Activated effector memory CD4-positive, alpha-beta T cell treated with anti-CD3 and anti-CD28 coated beads, Interleukin-2, amount 50 U/mL, for 16 hours (primary cell): Measurements from ENCODE around the gene IGF2BP2.

Experiments
- DNase-seq: peaks from one replicate; pipeline ENCODE4 v3.0.0-alpha.2; 2020

The IGF2BP2 gene

DNA sequence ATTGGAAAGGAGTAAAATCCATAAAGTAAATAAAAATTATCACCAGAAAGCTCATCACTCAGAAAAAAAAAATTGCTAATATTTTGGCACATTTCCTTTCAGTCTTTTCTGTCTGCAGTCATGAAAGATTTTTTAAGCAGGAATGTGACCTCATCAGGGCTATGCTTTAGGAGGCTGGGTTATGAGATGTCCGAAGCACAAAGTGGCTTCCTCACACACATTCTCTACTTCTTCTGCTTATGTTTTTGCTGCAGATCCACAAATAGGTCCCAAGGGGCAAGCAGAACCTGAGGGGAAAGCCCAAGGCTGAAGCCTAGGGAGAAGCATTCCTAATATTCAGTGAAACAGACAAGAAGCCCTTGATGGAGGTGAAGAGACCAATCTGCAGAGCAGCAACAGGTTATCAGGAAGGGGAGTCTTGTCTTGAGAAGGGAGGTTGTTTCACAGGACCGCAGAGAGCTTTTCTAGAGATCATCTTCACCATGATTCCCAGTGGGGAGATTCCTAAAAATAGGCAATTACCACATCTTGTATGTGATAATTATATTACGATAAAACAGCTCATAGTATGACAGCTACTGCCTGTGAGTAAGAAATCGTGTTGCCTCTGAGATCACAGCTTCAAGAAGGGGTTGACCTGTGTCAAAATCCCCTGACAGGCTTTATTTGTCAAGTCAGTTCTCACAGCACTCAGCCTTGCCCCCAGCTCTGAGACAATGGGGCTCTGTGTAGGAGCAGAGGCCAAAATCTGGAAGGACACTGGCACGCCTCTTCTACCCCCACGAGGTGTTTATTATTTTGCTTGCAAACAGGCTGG is 60.5 kb downstream of the IGF2BP2 start:
- no peak for DNase-seq

DNA sequence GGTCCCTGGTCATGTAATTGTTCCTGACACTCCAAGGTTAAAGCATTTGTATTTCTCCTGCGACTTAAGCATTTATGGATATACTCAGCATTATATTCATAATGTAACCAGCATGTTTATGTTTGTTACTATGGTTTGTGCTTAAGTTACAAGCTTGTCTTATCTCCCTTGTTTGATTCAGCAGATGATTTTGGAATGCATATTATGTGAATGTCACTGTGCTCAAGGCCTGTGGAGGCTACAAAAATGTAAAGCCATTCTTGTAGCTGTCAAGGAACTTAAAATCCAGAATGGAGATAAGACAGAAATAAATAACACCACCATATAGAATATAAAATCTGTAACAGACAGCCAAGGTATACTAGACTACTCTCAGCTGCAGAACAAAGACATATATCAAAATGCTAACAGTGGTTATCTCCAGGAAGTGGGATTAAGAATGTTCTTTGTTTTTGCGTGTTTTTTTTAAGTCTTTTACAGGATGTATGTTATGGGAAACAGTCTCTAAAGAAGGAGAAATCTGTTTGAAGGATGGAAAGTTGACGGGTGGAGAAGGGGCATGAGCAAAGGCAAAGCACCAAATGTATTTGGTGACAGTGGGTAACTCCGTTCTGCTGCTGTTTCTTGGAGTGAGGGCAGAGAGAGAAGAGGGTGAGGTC is 61.4 kb downstream of the IGF2BP2 start:
- DNase-seq = no peak

DNA sequence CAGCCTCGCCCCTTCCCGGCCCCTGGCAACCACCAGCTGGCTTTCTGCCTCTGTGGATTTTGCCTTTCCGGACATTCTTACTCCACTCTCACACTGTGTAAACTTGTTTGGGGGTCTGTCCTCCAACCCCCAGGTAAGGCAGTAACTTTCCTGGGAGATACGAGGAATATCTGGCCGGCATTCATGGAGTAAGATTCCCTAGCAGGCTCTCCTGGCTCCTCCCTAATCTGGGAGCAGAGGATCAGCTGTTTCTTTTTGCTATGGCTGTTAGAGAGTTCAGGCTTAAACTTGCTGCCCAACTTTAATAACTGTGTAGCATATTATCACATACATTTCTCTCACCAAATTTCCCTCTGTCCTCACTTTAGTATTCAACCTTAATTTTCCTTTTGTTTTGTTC is 64.3 kb downstream of the IGF2BP2 start:
- DNase-seq = no peak

DNA sequence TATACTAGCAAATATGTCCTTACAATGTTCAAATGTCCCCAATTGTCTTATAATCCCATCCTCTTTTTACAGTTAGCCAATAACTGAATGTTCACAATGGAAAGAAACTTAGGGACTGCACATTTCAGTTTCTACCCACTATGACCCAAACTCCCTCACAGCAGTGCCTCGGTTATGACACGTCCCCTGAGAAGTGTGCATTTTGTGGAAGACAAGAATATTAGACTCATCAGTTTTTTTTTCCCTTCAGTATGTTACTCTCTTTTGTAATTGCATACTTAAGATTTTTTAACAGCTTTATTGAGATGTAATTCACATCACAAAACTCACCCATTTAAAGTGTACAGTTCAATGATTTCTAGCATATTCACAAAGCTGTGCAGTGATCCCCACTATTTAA is 64.8 kb downstream of the IGF2BP2 start:
- no peak for DNase-seq

DNA sequence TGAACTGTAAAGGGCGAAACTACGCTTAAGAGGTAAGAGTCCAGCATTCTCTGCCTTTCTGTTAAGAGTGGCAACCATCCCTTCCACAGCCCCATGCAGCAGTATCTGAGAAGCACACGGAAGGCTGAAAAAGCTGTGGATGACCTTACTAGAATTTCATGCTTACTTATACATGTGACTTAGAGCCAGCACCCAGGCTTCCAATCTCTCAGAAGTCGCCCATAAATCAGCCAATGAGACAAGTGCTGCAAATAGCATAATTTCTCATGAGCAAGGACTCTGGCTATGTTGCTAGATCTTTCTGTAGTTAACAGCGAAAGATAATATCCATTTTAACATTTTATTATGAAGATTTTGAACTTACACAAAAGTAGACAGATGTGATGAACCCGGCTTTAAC is 65.3 kb downstream of the IGF2BP2 start:
- no peak for DNase-seq

DNA sequence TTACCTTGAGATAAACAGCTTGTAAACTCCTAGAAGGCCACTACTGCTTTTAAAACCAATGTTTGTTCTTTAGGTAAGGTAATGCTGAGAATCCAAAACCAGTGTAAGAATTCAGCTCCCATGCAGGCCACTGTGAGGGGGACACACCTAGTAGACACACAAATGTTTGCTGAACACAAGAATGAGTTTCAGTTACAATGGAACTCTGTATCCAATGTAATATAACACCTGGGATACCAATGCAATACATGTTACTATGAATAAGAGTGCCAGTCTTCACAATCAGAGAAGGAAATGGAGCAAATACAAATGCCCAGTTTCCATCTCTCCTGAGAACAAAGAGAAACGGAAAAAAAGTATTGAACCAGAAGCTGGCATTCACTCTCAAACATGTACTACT is 65.9 kb downstream of the IGF2BP2 start:
- DNase-seq = no peak

DNA sequence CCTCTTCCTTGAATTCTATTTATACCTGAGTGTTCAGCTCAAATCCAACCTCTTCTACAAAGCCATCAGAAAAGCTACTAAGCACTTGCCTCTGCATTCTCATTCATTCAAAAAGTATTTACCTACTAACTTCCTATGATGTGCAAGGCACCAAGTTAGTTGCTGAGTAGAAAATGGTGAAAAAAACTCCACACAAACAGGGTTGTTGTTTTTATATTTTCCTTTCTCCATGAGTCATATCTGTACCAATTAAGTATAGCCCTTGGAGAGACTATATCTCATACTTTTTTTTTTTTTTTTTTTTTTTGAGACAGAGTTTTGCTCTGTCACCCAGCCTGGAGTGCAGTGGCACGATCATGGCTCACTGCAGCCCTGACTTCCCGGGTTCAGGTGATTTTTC is 67.7 kb downstream of the IGF2BP2 start:
- no peak for DNase-seq

DNA sequence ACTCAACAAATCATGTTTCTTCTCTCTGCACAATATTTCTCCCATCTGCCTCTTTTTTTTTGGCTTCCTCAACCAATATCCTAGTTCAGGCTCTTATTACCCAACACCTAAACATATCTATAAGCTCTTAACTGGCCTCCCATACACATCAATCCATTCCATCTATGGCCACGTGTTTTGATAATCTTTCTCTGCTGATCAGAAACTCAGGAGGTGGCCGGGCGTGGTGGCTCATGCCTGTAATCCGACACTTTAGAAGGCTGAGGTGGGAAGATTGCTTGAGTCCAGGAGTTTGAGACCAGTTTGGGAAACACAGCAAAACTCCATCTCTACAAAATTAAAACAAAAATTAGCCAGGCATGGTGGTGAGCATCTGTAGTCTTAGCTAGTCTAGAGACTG is 68.4 kb downstream of the IGF2BP2 start:
- DNase-seq = no peak

DNA sequence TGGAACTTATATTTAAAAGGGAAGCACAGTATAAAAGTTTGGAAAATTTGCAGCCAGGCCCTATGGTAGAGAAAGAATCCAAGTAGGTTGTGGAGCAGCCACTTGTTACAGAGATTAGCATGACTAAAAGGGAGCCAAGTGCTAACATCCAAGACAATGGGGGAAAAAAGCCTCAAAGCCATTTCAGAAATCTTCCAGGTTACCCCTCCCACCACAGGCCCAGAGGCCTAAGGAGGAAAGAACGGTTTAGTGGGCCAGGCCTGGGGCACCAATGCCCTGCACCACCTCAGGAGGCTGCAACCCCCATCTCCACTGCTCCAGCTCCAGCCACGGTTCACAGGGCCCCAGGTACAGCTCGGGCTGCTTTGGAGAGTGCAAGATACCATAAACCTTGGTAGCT is 69.9 kb downstream of the IGF2BP2 start:
- no peak for DNase-seq

DNA sequence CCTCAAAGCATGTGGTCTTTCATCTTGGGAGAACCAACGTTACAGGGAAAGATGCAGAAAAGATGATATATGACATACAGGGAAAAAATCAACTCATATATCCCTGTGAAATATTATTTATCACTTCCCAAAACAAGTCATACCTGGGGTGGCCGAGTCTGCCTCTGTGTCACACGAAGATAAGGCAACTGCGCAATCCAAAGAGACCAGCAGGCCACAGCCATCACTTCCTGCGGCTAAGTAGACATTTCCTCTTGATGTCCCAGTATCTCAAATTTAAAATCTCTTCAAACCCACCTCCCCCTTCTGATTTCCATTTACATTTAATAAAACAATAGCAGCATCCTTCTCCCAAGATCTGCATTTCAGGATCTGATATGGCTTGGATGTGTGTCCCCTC is 71.5 kb downstream of the IGF2BP2 start:
- DNase-seq = no peak

DNA sequence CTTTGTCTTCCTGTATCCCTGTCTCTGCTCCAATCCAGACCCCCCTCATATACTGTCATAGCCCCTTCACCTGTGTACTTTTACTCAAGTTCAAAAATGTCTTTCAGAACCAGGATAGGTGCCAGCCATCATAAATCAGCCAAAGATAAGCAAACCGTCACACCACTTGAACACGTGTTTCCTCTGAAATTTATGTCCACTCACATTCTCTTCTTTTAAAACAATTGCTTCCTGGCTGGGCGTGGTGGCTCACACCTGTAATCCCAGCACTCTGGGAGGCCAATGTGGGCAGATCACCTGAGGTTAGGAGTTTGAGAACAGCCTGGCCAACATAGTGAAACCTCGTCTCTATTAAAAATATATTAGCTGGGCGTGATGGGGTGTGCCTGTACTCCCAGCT is 74.1 kb downstream of the IGF2BP2 start:
- DNase-seq = no peak

DNA sequence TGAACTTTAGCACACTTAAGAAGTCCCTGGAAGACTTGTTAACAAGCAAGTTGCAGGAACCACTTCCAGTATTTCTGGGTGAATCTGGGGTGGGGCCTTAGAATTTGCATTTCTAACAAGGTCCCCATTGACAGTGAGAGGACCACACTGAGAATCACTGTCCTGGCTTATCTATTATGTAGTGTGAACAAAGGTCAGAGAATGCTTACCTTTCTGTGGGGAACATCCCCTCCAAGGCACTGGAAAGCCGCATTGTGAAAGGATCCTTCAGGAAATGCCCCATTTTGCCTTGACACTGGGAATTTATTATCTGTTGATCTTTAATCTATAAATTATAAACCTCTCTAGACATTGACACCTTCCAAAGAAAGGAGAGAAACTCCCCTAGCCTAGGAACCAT is 74.8 kb downstream of the IGF2BP2 start:
- no peak for DNase-seq

DNA sequence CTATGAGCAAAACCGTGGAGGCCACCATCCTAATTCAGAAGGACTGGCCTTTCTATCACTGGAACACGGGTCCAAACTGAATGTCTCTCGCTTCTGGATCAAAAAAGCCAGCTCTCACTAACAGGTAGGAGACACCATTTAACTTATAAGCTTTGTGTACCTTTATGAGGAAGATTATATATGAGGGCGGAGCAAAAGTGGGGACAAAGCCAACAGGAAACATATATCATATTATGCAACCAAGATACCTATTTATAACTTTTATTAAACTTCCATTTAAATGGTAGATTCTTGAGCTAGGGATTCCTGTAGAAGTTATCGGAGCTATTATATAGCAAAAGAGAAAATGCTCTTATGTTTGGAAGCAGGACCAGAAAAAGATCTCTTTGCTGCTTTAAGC is 78.4 kb downstream of the IGF2BP2 start:
- no peak for DNase-seq

DNA sequence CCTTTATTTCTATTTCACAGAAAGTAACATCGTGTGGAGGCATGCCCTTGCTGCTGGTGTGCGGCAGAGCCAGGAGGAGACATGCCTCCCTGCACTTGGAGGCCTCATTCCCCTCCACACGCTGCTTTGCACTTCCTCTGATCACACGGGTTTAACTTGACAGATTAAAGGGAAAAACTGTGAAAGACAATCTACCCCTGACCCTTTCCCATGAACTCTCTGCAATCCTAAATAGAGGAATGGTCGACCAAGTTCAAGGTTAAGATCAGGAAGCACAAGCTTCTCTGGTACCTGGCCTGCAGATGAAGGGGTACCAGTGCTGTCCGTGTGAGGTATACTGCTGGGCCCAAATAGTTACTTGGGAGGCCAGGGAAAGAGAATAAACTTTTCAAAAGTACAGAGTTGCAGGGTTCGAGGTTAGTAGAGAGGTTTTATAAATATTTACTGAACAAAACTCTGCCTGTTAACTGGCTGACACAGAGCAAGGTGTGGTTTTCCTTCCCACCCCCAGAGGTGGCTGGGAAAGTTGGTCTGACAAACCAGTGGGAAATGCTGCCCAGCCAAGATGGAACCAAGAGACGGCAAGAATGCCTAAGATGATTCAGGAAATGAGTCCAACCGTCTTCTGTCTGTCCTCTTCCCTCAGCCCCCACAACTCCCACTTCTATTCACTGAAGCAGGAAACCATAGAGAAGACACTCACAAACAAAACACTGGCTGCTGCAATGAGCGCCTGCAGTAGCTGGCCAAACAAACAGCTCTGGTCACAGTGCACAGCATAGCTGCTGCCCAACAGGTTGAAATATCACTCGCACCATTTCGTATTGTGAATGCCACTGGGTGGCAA is 79.6 kb downstream of the IGF2BP2 start:
- DNase-seq = no peak

DNA sequence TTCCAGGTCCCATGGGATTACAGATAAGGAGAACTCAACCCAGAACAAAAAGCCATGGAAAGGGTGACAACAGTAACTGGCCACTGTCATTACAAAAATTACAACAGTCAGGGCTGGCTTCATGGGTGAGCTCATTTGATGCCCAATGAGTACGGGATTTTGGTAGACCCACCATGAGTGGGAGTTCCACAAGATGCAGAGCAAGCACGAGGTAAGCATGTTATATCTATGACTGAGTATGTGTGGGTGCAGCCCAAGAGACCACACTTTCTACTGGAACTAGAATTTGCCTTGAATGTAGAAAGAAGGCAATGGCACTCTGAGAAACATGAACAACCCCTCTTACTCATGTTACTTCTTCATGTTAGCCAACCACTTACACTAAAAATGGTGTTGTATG is 83.3 kb downstream of the IGF2BP2 start:
- DNase-seq = no peak

DNA sequence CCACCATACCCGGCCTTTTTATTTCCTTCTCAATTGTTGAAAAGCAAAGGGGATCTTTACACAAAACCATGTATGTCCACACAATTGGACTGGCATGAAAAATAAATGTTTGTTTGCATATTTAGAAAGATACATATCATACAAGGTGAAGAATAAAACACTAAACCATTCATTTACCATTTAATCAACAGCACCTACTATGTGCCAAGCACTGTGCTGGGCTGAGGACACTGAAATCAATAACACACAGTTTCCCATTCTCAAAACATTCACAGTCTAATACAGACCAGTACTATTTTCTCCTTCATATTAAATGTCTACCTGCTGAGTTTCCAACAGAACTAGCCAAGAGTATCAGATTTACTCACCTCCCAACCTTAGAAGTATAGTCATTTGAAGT is 84.7 kb downstream of the IGF2BP2 start:
- DNase-seq = no peak

DNA sequence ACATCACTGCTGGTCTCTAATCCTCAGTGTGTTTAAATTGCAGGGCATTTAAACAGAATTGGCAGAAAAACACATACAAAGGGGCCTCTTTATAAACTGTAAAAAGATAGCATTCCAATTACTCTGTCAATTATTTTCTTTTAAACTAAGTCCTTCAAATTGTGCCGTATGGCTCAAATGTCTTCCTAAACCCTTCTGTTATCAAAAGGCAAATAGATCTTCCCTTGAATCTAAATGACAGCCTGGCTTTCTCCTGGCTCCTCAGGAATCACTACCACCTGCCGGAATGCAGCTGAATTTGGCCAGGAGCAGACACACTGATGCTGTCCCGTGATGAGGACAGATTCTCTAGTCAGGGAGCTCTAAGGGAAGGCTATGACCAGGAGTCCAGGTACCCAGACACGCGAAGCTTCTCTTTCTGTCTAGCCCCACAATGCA is 85.6 kb downstream of the IGF2BP2 start:
- DNase-seq = no peak

DNA sequence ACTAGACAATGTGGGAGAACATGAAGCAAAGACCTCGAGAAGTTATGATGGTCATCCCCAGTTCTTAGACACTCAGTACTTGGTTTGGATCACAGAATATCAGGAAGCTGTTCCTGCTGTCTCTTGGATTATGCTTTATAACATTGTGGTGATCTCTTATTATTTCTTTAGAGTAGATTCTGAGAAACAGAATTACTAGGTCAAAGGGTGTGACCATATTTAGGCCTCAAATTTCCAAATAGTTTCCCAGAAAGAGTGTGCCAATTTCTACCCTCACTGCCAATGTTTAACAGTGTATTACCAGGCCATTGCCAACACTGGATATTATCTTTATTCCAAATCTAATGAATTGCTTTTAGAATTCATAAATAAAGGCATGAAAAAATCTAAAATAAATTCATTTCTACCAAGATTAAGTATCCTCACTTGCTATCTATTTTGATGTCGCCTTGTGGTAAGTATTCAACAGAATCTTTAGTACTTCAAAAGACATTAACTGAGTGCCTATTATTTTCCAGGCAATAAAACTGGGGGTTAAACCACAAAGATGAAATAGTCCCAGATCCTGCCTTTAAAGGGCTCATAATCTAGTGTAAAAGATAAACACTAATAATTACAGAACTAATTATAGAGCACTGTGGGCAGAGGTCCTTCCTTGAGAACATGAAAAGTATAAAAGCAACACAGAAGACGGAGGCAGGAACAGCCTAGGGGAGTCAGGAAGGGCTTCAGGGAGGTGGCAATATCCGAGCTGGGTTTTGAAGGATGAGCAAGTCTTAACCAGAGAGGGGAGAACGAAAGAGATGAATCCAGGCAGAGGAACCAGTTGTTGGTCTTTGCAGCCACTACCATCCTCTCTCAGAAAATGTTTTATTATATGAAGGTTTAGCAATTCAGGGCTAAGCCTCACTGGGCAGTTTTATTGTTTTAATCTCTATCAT is 86.8 kb downstream of the IGF2BP2 start:
- no peak for DNase-seq

DNA sequence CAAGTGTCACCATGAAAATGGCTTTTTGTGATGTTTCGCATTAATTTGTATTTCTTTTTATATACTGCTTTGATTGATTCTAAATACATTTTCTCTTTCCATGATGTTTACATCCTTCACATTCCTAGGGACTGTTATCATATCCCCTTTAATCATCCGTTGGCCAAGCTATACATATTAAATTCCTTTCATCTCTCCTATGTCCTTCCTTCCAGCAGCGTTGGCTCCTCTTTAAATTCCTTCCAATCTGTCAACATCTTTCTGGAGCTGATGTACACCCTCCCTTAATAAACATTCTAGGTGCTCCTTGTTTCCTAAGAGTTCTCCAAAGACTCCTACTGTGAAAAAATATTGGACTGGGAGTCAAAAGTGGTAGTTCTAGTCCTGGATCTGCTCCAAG is 87.8 kb downstream of the IGF2BP2 start:
- no peak for DNase-seq

DNA sequence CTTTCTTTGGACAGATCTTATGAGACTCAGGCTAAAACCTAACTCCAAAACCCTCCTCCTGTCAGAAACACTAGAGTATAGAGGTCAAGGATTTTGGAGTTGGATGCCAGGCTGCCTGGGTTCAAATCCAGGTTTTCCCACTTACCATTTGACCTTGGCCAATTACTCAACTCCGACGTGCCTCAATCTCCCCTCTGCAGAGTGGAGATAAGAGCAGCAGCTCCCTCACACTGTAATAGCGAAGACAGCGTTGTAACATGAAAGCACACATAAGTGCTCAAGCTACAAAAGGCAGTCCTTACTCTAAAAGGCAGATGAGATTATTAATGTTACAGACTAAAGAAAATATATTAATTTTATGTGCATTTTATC is 90.1 kb downstream of the IGF2BP2 start:
- DNase-seq = no peak

DNA sequence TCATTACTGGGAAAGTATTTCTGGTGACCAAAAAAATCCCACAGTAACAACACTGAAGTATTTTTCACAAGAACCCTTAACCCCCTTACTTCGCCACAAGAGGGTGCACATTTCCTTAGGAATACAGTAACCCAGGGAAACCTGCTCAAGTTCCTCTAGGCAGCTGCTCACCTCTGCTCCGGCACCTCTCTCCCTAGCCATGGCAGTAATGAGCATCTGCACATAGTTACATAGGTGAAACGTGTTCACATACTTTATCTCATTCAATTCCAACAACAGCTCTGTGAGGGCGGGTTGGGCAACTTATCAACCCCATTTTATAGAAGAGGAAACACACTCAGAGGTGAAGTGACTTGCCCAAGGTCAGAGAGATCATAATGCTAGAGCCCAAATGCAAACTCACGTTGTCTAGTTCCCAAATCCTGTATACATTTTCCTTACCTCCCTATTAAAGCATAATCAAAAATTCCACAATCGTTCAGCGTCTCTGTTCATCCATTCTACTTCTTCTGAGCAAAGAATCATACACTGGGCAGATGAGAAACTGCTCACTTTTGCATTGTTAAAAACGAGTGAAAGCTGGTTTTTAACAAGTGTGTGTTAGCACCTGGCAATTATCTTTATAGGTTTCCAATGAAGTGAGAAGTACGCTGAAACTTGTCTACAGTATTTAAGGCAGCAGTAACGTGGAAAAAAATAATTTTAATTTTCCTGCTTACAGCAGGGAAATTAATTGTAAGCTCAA is 90.7 kb downstream of the IGF2BP2 start:
- DNase-seq = no peak

DNA sequence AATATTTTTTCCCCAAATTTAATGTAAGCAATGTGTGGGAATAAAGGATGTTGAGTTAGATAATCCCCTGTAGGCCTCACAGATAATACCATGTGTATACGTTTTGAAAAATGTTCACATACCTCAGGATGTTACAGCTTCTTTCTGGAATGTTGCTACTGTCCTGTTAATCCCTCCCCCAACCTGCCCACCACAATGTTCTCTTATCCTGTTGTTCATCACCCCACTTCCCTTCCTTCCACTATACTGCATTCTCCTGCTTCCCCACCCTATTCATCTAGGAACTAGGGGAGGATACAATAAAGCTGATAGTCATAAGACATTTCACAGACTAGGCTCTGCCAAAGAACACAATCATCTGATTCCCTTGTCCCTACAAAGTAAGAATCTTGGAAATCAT is 92.1 kb downstream of the IGF2BP2 start:
- no peak for DNase-seq
